ENCODE results near the gene WNK2.

Gene WNK2

DNA sequence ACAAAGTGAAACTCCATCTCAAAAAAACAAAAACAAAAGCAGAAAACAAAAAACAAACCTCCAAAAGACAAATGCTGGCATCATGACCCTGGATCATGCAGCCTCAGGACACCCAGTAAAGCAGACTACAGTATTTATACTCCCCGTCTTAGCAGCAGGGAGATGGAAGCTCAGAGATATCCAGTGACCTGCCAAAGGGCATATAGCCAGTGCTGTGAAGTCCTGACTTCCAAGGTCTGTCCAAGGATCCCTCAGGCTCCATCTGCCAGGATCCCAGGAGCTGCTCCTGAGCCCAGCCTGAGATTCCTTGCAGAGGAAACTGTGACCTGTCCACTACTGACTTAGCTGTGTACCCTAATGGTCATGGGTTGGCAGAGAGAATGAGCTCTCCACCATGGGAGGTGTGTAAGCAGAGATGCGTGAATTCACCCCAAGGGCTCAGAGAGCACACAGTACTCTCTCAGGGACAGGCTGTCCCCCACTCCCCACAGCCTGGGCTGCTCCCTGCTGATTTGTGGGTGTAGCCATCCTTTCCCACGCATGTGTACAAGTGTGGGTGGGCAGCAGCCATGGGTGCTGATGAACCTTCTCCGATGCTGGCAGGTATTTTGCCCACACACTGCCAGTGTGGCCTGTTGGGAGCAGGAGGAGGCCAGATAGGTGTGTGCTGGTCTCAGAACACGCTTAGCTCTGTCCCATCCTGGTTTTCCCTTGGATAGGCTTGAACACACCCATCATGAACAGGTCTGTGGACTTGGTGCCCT is 2.1 kb upstream of the WNK2 start:
- Histone ChIP-seq H2AFZ (ENCODE audit: low read depth, low read length, severe bottlenecking) (no peak overlapping the region), H3K4me3 (ENCODE audit: insufficient read depth, low read length, poor library complexity, severe bottlenecking) (no peak overlapping the region), H3K27ac (ENCODE audit: low read depth, low read length) (no peak overlapping the region), H3K9me3 (ENCODE audit: insufficient read depth, low read length) (no peaks in the 10 kb centered on the region), H4K20me1 (ENCODE audit: low read depth, low read length) (no peaks in the 10 kb centered on the region), H3K9ac (ENCODE audit: low read length) (no peak overlapping the region), H3K36me3 (ENCODE audit: low read length) (no peaks in the 10 kb centered on the region), H3K4me2 (ENCODE audit: low read depth, low read length, poor library complexity, severe bottlenecking) (no peak overlapping the region), H3K79me2 (ENCODE audit: insufficient read depth, low read length) (no peaks in the 10 kb centered on the region), H3K9me2 (replicated peaks; ENCODE audit: insufficient read depth, low read length) (no peaks in the 10 kb centered on the region), H3K27me3 (ENCODE audit: low read length) (no peaks in the 10 kb centered on the region), H3F3A (ENCODE audit: insufficient read depth) (no peaks in the 10 kb centered on the region)
- TF ChIP-seq CTCF (IDR thresholded peaks at IDR 0.05; ENCODE audit: insufficient read depth, low read length, poor library complexity, severe bottlenecking) (no peak), EZH2phosphoT487 (conservative IDR thresholded peaks at IDR 0.05; ENCODE audit: low read length) (no peak)

- H3K4me2 ChIP-seq (ENCODE audit: low read depth, low read length, poor library complexity, severe bottlenecking): no peak overlapping the region
- H3F3A ChIP-seq (ENCODE audit: insufficient read depth): no peaks in the 10 kb centered on the region
- H3K79me2 ChIP-seq (ENCODE audit: insufficient read depth, low read length): no peaks in the 10 kb centered on the region
- H2AFZ ChIP-seq (ENCODE audit: low read depth, low read length, severe bottlenecking): no peak overlapping the region
- TF ChIP-seq EZH2phosphoT487 (conservative IDR thresholded peaks at IDR 0.05; ENCODE audit: low read length) (no peak), CTCF (IDR thresholded peaks at IDR 0.05; ENCODE audit: insufficient read depth, low read length, poor library complexity, severe bottlenecking) (no peak)
- H3K9me3 ChIP-seq (ENCODE audit: insufficient read depth, low read length): no peaks in the 10 kb centered on the region
- H3K27me3 ChIP-seq (ENCODE audit: low read length): no peaks in the 10 kb centered on the region
- H3K36me3 ChIP-seq (ENCODE audit: low read length): no peaks in the 10 kb centered on the region
- no peaks in the 10 kb centered on the region for H3K9me2 ChIP-seq (replicated peaks; ENCODE audit: insufficient read depth, low read length)
- H3K27ac ChIP-seq (ENCODE audit: low read depth, low read length): no peak overlapping the region
- no peaks in the 10 kb centered on the region for H4K20me1 ChIP-seq (ENCODE audit: low read depth, low read length)
- no peak overlapping the region for H3K4me3 ChIP-seq (ENCODE audit: insufficient read depth, low read length, poor library complexity, severe bottlenecking)
- no peak overlapping the region for H3K9ac ChIP-seq (ENCODE audit: low read length)
Observed at GRCh38 chr9:93182572-93182971, 1.4 kb upstream of the WNK2 start.

GRCh38 chr9:93183131-93183662 is 742 bp upstream of the WNK2 start:
- Histone ChIP-seq H3K9me3 (ENCODE audit: insufficient read depth, low read length) (no peaks in the 10 kb centered on the region), H2AFZ (ENCODE audit: low read depth, low read length, severe bottlenecking) (no peak overlapping the region), H3F3A (ENCODE audit: insufficient read depth) (no peaks in the 10 kb centered on the region), H3K4me2 (ENCODE audit: low read depth, low read length, poor library complexity, severe bottlenecking) (no peak overlapping the region), H3K27ac (ENCODE audit: low read depth, low read length) (no peak overlapping the region), H3K4me3 (ENCODE audit: insufficient read depth, low read length, poor library complexity, severe bottlenecking) (no peak overlapping the region), H3K27me3 (ENCODE audit: low read length) (no peaks in the 10 kb centered on the region), H3K79me2 (ENCODE audit: insufficient read depth, low read length) (no peaks in the 10 kb centered on the region), H3K9me2 (replicated peaks; ENCODE audit: insufficient read depth, low read length) (no peaks in the 10 kb centered on the region), H3K9ac (ENCODE audit: low read length) (no peak overlapping the region), H3K36me3 (ENCODE audit: low read length) (no peaks in the 10 kb centered on the region), H4K20me1 (ENCODE audit: low read depth, low read length) (no peaks in the 10 kb centered on the region)
- TF ChIP-seq EZH2phosphoT487 (conservative IDR thresholded peaks at IDR 0.05; ENCODE audit: low read length) (no peak), CTCF (IDR thresholded peaks at IDR 0.05; ENCODE audit: insufficient read depth, low read length, poor library complexity, severe bottlenecking) (no peak)
